HepG2 (cell line): ENCODE measurements around the gene CIROP. TPM values are rescaled to one million over a fixed set of nuclear protein-coding genes. Genes with fewer than 3 reads are reported as not detected.

Experiments
- ARNTL ChIP-seq: sonication (generic); formaldehyde crosslinking; IDR thresholded peaks from 2 replicates; pipeline ENCODE4 v1.4.0; 2020; ENCODE audit warnings: mild to moderate bottlenecking, missing genetic modification reagents
- ATF1 ChIP-seq: IDR thresholded peaks from 2 replicates; pipeline ENCODE4 v1.6.1; 2016; ENCODE audit warnings: mild to moderate bottlenecking, control low read depth
- ATF2 ChIP-seq: sonication (generic); formaldehyde crosslinking; IDR thresholded peaks from 2 replicates; pipeline ENCODE4 v1.4.0; 2020; ENCODE audit warnings: missing genetic modification reagents
- FIP1L1 ChIP-seq: fragments of 200-400 bp; formaldehyde crosslinking; IDR thresholded peaks from 2 replicates; pipeline ENCODE4 v1.6.1; 2018; ENCODE audit warnings: low read depth, mild to moderate bottlenecking, low read length, moderate library complexity, borderline replicate concordance; ENCODE audit not compliant: insufficient read depth
- HNF4A ChIP-seq: sonication (generic); formaldehyde crosslinking; IDR thresholded peaks from 2 replicates; pipeline ENCODE4 v1.4.0; 2020; ENCODE audit warnings: missing genetic modification reagents
- RBM22 ChIP-seq: fragments of 200-400 bp; formaldehyde crosslinking; optimal IDR thresholded peaks from 2 replicates; pipeline ENCODE3; 2017; ENCODE audit warnings: mild to moderate bottlenecking, low read length, moderate library complexity
- REPIN1 ChIP-seq: sonication (generic); formaldehyde crosslinking; IDR thresholded peaks from 2 replicates; pipeline ENCODE4 v1.8.0; 2022; ENCODE audit warnings: missing genetic modification reagents, low read depth, mild to moderate bottlenecking, borderline replicate concordance
- REST ChIP-seq, 2 experiments: IDR thresholded peaks; 2 replicates each; pipeline ENCODE4 v1.6.1; 2011 to 2012; ENCODE audit warnings: low read length in 2 of 2, borderline replicate concordance in 1 of 2, low read depth in 1 of 2, mild to moderate bottlenecking in 1 of 2, moderate library complexity in 1 of 2
- SMAD3 ChIP-seq: sonication (generic); formaldehyde crosslinking; IDR thresholded peaks from 2 replicates; pipeline ENCODE4 v1.4.0; 2020; ENCODE audit warnings: missing genetic modification reagents
- ZKSCAN8 ChIP-seq: IDR thresholded peaks from 2 replicates; pipeline ENCODE4 v1.6.1; 2016; ENCODE audit warnings: borderline replicate concordance, missing genetic modification reagents, missing compliant biosample characterization
- ZNF260 ChIP-seq: sonication (generic); formaldehyde crosslinking; IDR thresholded peaks from 2 replicates; pipeline ENCODE4 v1.4.0; 2020; ENCODE audit warnings: missing genetic modification reagents, low read depth, mild to moderate bottlenecking, borderline replicate concordance
- ZNF280B ChIP-seq: sonication (generic); formaldehyde crosslinking; IDR thresholded peaks from 2 replicates; pipeline ENCODE4 v1.5.0; 2020; ENCODE audit warnings: missing genetic modification reagents, mild to moderate bottlenecking, borderline replicate concordance
- ZSCAN21 ChIP-seq: sonication (generic); formaldehyde crosslinking; IDR thresholded peaks from 2 replicates; pipeline ENCODE4 v1.8.0; 2022; ENCODE audit warnings: mild to moderate bottlenecking, missing genetic modification reagents, moderate library complexity, borderline replicate concordance
- ZSCAN22 ChIP-seq: sonication (generic); formaldehyde crosslinking; IDR thresholded peaks from 2 replicates; pipeline ENCODE4 v1.4.0; 2020; ENCODE audit warnings: mild to moderate bottlenecking, missing genetic modification reagents
- polyA plus RNA-seq, 8 experiments: library from polyadenylated mRNA; depleted of rRNA in 3 of 8; stranded (reverse) in 7 of 8; unstranded in 1 of 8; fragments of >200 nt; fragmentation: Illumina TruSeq in 4 of 8; extraction: Trizol in 4 of 8; gene quantifications; 2 replicates each; pipeline versions ENCODE4 v1.2.1 to v1.2.3, GENCODE V29; 2011 to 2016; ENCODE audit warnings: low read depth in 4 of 8, missing spikeins in 1 of 8, mixed read lengths in 1 of 8; ENCODE audit not compliant: insufficient read depth in 1 of 8
- total RNA-seq, 5 experiments: library from RNA; depleted of rRNA; stranded (reverse); fragments of >200 nt; fragmentation: Illumina TruSeq; extraction: Trizol; gene quantifications; 2 replicates each; pipeline ENCODE4 v1.2.3, GENCODE V29; 2016; ENCODE audit warnings: low read depth in 1 of 5

CIROP gene
- total and polyA plus RNA-seq, 2 of the 13 experiments (the other 11 are each of a cell fraction or from before 2014, with no cell fraction given): 0.07 TPM; not detected in 1

GRCh38 chr14:23055621-23056144 is 49.1 kb downstream of the CIROP start (continued):
- TF ChIP-seq ZSCAN21 (no peak), ZSCAN22 (CRISPR knock-in tag) (no peak), ZNF280B (CRISPR knock-in tag) (0 out of 2 replicates have a peak, but pooled peaks have one; percentile 25), RBM22 (no peak), FIP1L1 (peak; percentile 16; the same call in 1 of the 2 replicates), ZKSCAN8 (no peak), ZNF260 (0 out of 2 replicates have a peak, but pooled peaks have one; percentile 30), REST (IDR thresholded peaks at IDR 0.05; ENCODE audit: borderline replicate concordance in 1 of 2, low read depth in 1 of 2, low read length in 2 of 2) (peak in 1 of 2 experiments; percentile 46; a peak in 1 of 4 replicates), ATF2 (no peak), ATF1 (CRISPR knock-in tag) (no peak), REPIN1 (CRISPR knock-in tag) (0 out of 2 replicates have a peak, but pooled peaks have one; percentile 1), HNF4A (CRISPR knock-in tag) (no peak), ARNTL (CRISPR knock-in tag) (0 out of 2 replicates have a peak, but pooled peaks have one; percentile 42), SMAD3 (CRISPR knock-in tag) (0 out of 2 replicates have a peak, but pooled peaks have one; percentile 0)
